ENCODE measurements around the gene ASTL. TPM values are rescaled to one million over a fixed set of nuclear protein-coding genes. Genes with fewer than 3 reads are reported as not detected.
A peak's percentile ranks its signal among the peaks of the same experiment; 100 is the strongest.

The ASTL gene
- not detected for total RNA-seq

DNA sequence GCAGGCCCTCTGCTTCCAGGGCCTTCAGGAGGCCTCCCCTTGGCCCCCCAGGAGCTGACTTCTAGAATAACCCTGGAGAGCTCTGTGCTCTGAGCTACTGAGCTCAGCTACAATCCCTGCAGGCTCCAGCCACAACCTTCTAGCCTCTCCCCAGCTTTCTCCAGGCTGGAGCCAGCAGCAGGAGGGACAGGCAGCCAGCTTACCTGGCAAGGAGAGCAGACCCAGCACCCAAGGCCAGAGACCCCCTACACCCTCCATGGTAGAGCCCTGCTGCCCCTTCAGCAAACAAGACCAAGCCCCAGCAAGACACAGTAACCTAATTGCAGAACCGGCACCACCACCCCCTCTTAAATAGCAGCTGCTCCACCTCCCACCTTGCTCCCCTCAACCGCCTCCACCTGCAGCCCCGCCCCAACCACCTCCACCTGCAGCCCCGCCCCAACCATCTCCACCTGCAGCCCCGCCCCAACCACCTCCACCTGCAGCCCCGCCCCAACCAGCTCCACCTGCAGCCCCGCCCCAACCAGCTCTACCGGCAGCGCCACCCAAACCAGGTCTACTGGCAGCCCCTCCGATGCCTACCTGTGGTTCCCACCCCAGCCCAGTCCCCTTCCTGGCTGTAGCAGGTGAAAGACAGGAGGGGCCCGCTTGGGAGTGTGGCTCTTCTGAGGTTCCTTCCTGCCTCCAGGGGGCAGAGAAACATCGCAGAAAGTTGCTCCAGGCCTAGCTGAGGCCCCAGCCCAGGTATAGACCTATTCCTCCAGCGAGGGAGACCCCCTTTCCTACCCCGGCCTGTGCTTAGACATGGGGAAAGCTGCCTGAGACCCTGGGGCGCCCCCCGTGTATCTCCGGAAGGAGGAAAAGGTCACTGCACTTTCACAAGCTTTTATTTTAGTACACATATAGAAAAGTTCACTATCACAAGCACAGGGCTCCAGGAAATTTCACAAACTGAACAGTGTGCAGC lies at the start of gene ASTL:
Gene ASTL, minus strand, starts transcription at position 324 of the 967 bp plus-strand sequence. Its CDS starts 66 bp downstream, at position 258.
- no peaks in the 10 kb centered on the region for H3K9me3 ChIP-seq (ENCODE audit: control insufficient read depth in 3 of 3, low read length in 3 of 3)
- H3K27me3 ChIP-seq (ENCODE audit: control insufficient read depth in 3 of 3, insufficient read depth in 3 of 3, low read length in 3 of 3): peaks cover 5 to 24% (median 7%) of the 10 kb centered on the region in 3 donors
- no peak within 1 kb of the TSS for H3K27ac ChIP-seq (ENCODE audit: low read depth, low read length)
- no peaks in the 10 kb centered on the region for H3K36me3 ChIP-seq (ENCODE audit: control insufficient read depth in 3 of 3, insufficient read depth in 3 of 3, low read length in 3 of 3)
- no peak within 1 kb of the TSS for H3K4me3 ChIP-seq (ENCODE audit: low read length in 3 of 3)
- no peak within 1 kb of the TSS for H3K9ac ChIP-seq (ENCODE audit: low read depth in 1 of 3, low read length in 3 of 3)
- H3K4me1 ChIP-seq (ENCODE audit: control insufficient read depth in 3 of 3, insufficient read depth in 3 of 3, low read length in 3 of 3): no peaks in the 10 kb centered on the region

GRCh38 chr2:96186562-96186961 lies 48.3 kb upstream of the ASTL start:
- no peak overlapping the region for H3K4me3 ChIP-seq (ENCODE audit: low read length in 3 of 3)
- H3K9ac ChIP-seq (ENCODE audit: low read depth in 1 of 3, low read length in 3 of 3): peak overlapping the region in 2 of 3 donors; percentile 4 to 10
- no peaks in the 10 kb centered on the region for H3K27me3 ChIP-seq (ENCODE audit: control insufficient read depth in 3 of 3, insufficient read depth in 3 of 3, low read length in 3 of 3)
- no peaks in the 10 kb centered on the region for H3K9me3 ChIP-seq (ENCODE audit: control insufficient read depth in 3 of 3, low read length in 3 of 3)
- peaks cover 20 to 35% (median 28%) of the 10 kb centered on the region in 3 donors for H3K4me1 ChIP-seq (ENCODE audit: control insufficient read depth in 3 of 3, insufficient read depth in 3 of 3, low read length in 3 of 3)
- peaks cover 33 to 55% (median 50%) of the 10 kb centered on the region in 3 donors for H3K36me3 ChIP-seq (ENCODE audit: control insufficient read depth in 3 of 3, insufficient read depth in 3 of 3, low read length in 3 of 3)
- H3K27ac ChIP-seq (ENCODE audit: low read depth, low read length): peak overlapping the region; percentile 49

DNA sequence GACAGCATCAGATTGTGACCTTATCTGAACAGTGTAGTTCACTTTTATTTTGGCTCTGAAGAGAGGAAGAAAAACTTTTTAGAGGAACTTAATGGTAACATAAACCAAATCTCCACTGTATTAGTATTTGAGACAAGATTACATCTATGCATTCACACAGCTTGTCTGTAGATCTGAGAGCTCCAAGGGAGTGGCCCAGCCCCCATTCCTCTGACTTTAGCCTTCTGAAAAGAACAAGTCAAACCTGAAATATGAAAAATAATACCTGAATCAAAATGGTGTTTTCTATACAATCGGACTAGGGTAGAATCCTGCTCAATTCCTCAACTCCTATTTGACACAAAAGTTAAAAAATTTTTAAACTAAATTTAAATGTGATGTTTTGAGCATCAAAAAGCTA lies 47.2 kb upstream of the ASTL start:
- Histone ChIP-seq H3K9ac (ENCODE audit: low read depth in 1 of 3, low read length in 3 of 3) (no peak overlapping the region), H3K4me3 (ENCODE audit: low read length in 3 of 3) (no peak overlapping the region), H3K9me3 (ENCODE audit: control insufficient read depth in 3 of 3, low read length in 3 of 3) (no peaks in the 10 kb centered on the region), H3K27me3 (ENCODE audit: control insufficient read depth in 3 of 3, insufficient read depth in 3 of 3, low read length in 3 of 3) (no peaks in the 10 kb centered on the region), H3K36me3 (ENCODE audit: control insufficient read depth in 3 of 3, insufficient read depth in 3 of 3, low read length in 3 of 3) (peaks cover 28 to 44% (median 39%) of the 10 kb centered on the region in 3 donors), H3K4me1 (ENCODE audit: control insufficient read depth in 3 of 3, insufficient read depth in 3 of 3, low read length in 3 of 3) (peaks cover 20 to 39% (median 28%) of the 10 kb centered on the region in 3 donors), H3K27ac (ENCODE audit: low read depth, low read length) (no peak overlapping the region)

DNA sequence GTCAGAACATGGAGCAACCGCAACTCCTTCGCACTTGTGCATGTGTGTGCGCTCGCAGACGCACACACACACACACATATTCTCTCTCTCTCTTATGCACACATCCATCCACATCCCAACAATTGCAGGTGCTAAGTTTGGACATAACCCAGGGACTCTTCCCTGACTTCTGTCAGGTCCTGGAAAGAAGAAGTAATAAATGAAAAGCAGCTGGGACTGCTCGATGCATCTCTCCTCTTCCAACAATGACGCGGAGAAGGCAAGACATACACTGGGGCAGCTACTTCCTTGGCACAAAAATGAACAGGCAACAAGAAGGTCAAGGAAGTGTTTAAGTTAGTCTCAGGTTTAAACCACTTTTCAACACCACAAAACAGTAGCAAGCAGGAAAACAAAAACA lies 46.7 kb upstream of the ASTL start:
- Histone ChIP-seq H3K9me3 (ENCODE audit: control insufficient read depth in 3 of 3, low read length in 3 of 3) (no peaks in the 10 kb centered on the region), H3K4me1 (ENCODE audit: control insufficient read depth in 3 of 3, insufficient read depth in 3 of 3, low read length in 3 of 3) (peaks cover 20 to 39% (median 28%) of the 10 kb centered on the region in 3 donors), H3K36me3 (ENCODE audit: control insufficient read depth in 3 of 3, insufficient read depth in 3 of 3, low read length in 3 of 3) (peaks cover 28 to 40% (median 39%) of the 10 kb centered on the region in 3 donors), H3K27me3 (ENCODE audit: control insufficient read depth in 3 of 3, insufficient read depth in 3 of 3, low read length in 3 of 3) (no peaks in the 10 kb centered on the region), H3K27ac (ENCODE audit: low read depth, low read length) (no peak overlapping the region), H3K9ac (ENCODE audit: low read depth in 1 of 3, low read length in 3 of 3) (no peak overlapping the region), H3K4me3 (ENCODE audit: low read length in 3 of 3) (no peak overlapping the region)

DNA sequence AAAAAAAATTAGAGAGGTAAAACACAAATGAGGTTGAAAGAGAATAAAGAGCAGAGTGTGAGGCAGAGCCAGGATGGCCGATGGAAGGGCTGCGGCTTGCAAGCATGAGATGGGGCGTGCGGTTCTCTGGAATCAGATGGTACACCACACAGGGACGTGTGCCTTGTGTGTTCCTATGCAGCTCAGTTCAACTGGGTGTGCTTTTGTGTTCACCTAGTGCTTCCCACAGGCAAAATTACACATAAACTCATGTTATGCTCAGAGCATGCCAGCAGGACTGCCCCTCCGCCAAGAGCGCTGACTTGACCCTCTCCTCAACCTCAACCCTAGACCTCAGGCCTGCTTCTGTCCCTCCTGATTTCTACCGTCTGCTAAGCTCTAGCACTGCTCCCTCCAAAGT lies 45.9 kb upstream of the ASTL start:
- peaks cover 27 to 39% (median 35%) of the 10 kb centered on the region in 3 donors for H3K36me3 ChIP-seq (ENCODE audit: control insufficient read depth in 3 of 3, insufficient read depth in 3 of 3, low read length in 3 of 3)
- no peak overlapping the region for H3K27ac ChIP-seq (ENCODE audit: low read depth, low read length)
- no peaks in the 10 kb centered on the region for H3K27me3 ChIP-seq (ENCODE audit: control insufficient read depth in 3 of 3, insufficient read depth in 3 of 3, low read length in 3 of 3)
- H3K4me3 ChIP-seq (ENCODE audit: low read length in 3 of 3): no peak overlapping the region
- H3K9ac ChIP-seq (ENCODE audit: low read depth in 1 of 3, low read length in 3 of 3): no peak overlapping the region
- no peaks in the 10 kb centered on the region for H3K9me3 ChIP-seq (ENCODE audit: control insufficient read depth in 3 of 3, low read length in 3 of 3)
- peaks cover 20 to 39% (median 28%) of the 10 kb centered on the region in 3 donors for H3K4me1 ChIP-seq (ENCODE audit: control insufficient read depth in 3 of 3, insufficient read depth in 3 of 3, low read length in 3 of 3)

DNA sequence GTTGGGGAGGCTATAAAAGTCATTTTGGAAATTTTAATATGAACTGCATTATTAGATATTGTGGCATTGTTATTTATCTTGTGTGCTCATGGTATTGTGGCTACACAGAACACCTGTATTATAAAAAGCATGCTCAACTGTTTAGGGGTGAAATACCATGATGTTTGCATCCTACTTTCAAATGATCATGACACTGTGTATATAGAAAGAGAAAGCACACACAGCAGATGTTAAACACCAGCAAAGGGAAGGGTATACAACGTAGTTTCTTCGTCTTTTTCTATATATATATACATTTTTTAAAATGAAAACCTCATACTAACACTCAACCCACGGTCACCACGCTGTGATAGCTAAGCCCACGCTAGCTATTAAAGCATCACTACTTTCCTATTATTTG lies 43.2 kb upstream of the ASTL start:
- no peak overlapping the region for H3K4me3 ChIP-seq (ENCODE audit: low read length in 3 of 3)
- peaks cover 20 to 25% (median 24%) of the 10 kb centered on the region in 3 donors for H3K36me3 ChIP-seq (ENCODE audit: control insufficient read depth in 3 of 3, insufficient read depth in 3 of 3, low read length in 3 of 3)
- no peak overlapping the region for H3K27ac ChIP-seq (ENCODE audit: low read depth, low read length)
- H3K9ac ChIP-seq (ENCODE audit: low read depth in 1 of 3, low read length in 3 of 3): no peak overlapping the region
- no peaks in the 10 kb centered on the region for H3K27me3 ChIP-seq (ENCODE audit: control insufficient read depth in 3 of 3, insufficient read depth in 3 of 3, low read length in 3 of 3)
- no peaks in the 10 kb centered on the region for H3K9me3 ChIP-seq (ENCODE audit: control insufficient read depth in 3 of 3, low read length in 3 of 3)
- H3K4me1 ChIP-seq (ENCODE audit: control insufficient read depth in 3 of 3, insufficient read depth in 3 of 3, low read length in 3 of 3): peaks cover 9 to 20% (median 16%) of the 10 kb centered on the region in 3 donors

- H3K27ac ChIP-seq (ENCODE audit: low read depth, low read length): no peak overlapping the region
- no peaks in the 10 kb centered on the region for H3K27me3 ChIP-seq (ENCODE audit: control insufficient read depth in 3 of 3, insufficient read depth in 3 of 3, low read length in 3 of 3)
- peaks cover 5 to 22% (median 6%) of the 10 kb centered on the region in 3 donors for H3K4me1 ChIP-seq (ENCODE audit: control insufficient read depth in 3 of 3, insufficient read depth in 3 of 3, low read length in 3 of 3)
- no peak overlapping the region for H3K9ac ChIP-seq (ENCODE audit: low read depth in 1 of 3, low read length in 3 of 3)
- peaks cover 11 to 15% (median 15%) of the 10 kb centered on the region in 3 donors for H3K36me3 ChIP-seq (ENCODE audit: control insufficient read depth in 3 of 3, insufficient read depth in 3 of 3, low read length in 3 of 3)
- no peak overlapping the region for H3K4me3 ChIP-seq (ENCODE audit: low read length in 3 of 3)
- no peaks in the 10 kb centered on the region for H3K9me3 ChIP-seq (ENCODE audit: control insufficient read depth in 3 of 3, low read length in 3 of 3)
These were observed 42.2 kb upstream of the ASTL start for GRCh38 chr2:96180521-96180920.

GRCh38 chr2:96180002-96180401 lies 41.7 kb upstream of the ASTL start:
- no peak overlapping the region for H3K4me3 ChIP-seq (ENCODE audit: low read length in 3 of 3)
- no peaks in the 10 kb centered on the region for H3K9me3 ChIP-seq (ENCODE audit: control insufficient read depth in 3 of 3, low read length in 3 of 3)
- H3K27me3 ChIP-seq (ENCODE audit: control insufficient read depth in 3 of 3, insufficient read depth in 3 of 3, low read length in 3 of 3): no peaks in the 10 kb centered on the region
- no peak overlapping the region for H3K9ac ChIP-seq (ENCODE audit: low read depth in 1 of 3, low read length in 3 of 3)
- no peak overlapping the region for H3K27ac ChIP-seq (ENCODE audit: low read depth, low read length)
- peaks cover 4 to 17% (median 5%) of the 10 kb centered on the region in 3 donors for H3K4me1 ChIP-seq (ENCODE audit: control insufficient read depth in 3 of 3, insufficient read depth in 3 of 3, low read length in 3 of 3)
- H3K36me3 ChIP-seq (ENCODE audit: control insufficient read depth in 3 of 3, insufficient read depth in 3 of 3, low read length in 3 of 3): peaks cover 7 to 10% (median 10%) of the 10 kb centered on the region in 3 donors

DNA sequence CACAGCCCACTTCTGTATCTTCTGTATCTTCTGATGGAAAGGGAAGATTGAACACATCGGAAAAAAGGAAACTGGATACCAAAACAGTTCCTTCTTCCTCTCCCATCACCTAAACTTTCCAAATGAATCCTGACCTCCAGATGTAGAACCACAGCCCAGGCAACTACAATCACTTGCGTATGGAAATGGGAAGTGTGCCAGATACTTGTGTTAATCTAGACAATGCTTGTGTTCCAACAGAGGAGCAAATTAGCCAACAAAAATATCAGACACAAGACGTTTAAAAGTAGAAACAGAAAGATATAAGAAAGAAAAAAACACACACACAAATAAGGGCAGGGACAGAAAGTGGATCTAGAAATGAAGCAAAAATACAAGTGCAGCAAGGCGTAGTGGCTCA lies 38.4 kb upstream of the ASTL start:
- Histone ChIP-seq H3K4me3 (ENCODE audit: low read length in 3 of 3) (no peak overlapping the region), H3K9me3 (ENCODE audit: control insufficient read depth in 3 of 3, low read length in 3 of 3) (no peaks in the 10 kb centered on the region), H3K36me3 (ENCODE audit: control insufficient read depth in 3 of 3, insufficient read depth in 3 of 3, low read length in 3 of 3) (no peaks in the 10 kb centered on the region), H3K4me1 (ENCODE audit: control insufficient read depth in 3 of 3, insufficient read depth in 3 of 3, low read length in 3 of 3) (peaks cover 0 to 21% (median 15%) of the 10 kb centered on the region in 3 donors), H3K27ac (ENCODE audit: low read depth, low read length) (no peak overlapping the region), H3K27me3 (ENCODE audit: control insufficient read depth in 3 of 3, insufficient read depth in 3 of 3, low read length in 3 of 3) (no peaks in the 10 kb centered on the region), H3K9ac (ENCODE audit: low read depth in 1 of 3, low read length in 3 of 3) (no peak overlapping the region)

DNA sequence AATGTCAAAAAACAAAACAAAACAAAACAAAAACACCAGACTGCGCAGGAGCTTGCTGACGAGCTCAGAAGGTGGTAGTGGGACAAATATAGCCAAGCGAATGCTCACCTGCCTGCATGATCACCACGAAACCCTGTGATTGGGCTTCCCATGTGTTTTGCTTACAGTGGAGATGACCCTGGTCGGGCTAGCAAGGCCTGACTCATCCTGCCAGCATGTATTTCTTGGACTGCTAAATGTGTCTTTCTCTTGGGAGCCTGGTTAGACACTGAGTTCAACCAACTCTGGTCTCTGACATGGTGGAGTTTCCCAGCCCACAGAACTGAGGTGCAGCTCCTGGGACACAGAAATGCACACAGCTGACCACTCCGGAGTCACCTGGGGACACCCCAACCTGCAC lies 37.6 kb upstream of the ASTL start:
- H3K4me3 ChIP-seq (ENCODE audit: low read length in 3 of 3): no peak overlapping the region
- H3K36me3 ChIP-seq (ENCODE audit: control insufficient read depth in 3 of 3, insufficient read depth in 3 of 3, low read length in 3 of 3): no peaks in the 10 kb centered on the region
- H3K9me3 ChIP-seq (ENCODE audit: control insufficient read depth in 3 of 3, low read length in 3 of 3): no peaks in the 10 kb centered on the region
- H3K27ac ChIP-seq (ENCODE audit: low read depth, low read length): peak overlapping the region; percentile 25
- peaks cover 0 to 20% (median 15%) of the 10 kb centered on the region in 3 donors for H3K4me1 ChIP-seq (ENCODE audit: control insufficient read depth in 3 of 3, insufficient read depth in 3 of 3, low read length in 3 of 3)
- H3K9ac ChIP-seq (ENCODE audit: low read depth in 1 of 3, low read length in 3 of 3): peak overlapping the region in 1 of 3 donors; percentile 16
- H3K27me3 ChIP-seq (ENCODE audit: control insufficient read depth in 3 of 3, insufficient read depth in 3 of 3, low read length in 3 of 3): no peaks in the 10 kb centered on the region

Measured in skeletal muscle tissue (tissue), 4 donors.